ENCODE data around the gene FRA10AC1.

Gene FRA10AC1, protein sequence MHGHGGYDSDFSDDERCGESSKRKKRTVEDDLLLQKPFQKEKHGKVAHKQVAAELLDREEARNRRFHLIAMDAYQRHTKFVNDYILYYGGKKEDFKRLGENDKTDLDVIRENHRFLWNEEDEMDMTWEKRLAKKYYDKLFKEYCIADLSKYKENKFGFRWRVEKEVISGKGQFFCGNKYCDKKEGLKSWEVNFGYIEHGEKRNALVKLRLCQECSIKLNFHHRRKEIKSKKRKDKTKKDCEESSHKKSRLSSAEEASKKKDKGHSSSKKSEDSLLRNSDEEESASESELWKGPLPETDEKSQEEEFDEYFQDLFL

DNA sequence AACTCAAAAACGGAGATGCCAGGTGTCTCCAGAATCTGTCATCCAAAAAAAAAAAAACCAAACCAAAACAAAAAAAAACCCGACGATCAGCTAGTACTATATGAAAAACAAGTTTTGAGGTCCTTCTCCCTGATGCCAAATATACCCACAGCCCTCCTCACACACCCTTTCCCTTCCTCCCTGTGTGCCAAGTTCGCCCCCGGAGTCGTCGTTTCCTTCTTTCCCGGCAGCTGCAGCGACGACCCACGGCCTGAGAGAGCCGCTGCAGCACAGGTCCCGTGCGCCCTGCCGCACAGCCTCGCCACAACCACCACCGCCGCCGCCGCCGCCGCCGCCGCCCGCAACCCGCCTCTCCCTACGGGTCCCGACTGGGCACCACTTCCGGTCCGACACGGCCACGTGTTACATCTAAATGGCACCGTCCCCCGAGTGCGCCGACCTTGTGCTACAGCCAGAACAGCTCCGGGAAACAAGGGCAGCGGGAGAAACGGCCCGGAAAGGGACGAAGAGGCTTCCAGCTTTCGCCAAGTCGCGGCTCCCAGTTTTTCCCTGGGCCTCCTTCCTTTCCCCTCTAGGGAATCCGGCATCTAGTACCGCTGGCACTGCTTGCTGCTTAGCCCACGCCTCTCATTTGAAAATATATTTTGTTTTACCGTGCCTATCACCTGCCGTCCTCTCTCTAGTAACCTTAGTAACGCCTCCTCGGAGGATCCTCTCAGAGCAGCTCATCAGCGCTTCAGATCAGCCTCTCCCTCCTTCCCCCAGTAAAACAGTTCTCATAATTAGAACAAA, at the start of gene FRA10AC1:
Gene FRA10AC1, minus strand, starts transcription at position 383 of the 792 bp plus-strand sequence. CDS start 2,486 bp downstream, outside the sequence.
- Histone ChIP-seq H3K4me3 (ENCODE audit: low read depth, low read length) (peak within 1 kb of the TSS; percentile 81), H3K9ac (ENCODE audit: low read depth, low read length) (peak within 1 kb of the TSS; percentile 95), H3K36me3 (ENCODE audit: control insufficient read depth, insufficient read depth, low read length) (no peaks in the 10 kb centered on the region), H3K4me1 (ENCODE audit: control insufficient read depth, insufficient read depth, low read length) (peaks cover 3% of the 10 kb centered on the region), H3K27me3 (ENCODE audit: control insufficient read depth, insufficient read depth, low read length) (no peaks in the 10 kb centered on the region), H3K9me3 (ENCODE audit: control insufficient read depth, insufficient read depth, low read length) (no peaks in the 10 kb centered on the region)

DNA sequence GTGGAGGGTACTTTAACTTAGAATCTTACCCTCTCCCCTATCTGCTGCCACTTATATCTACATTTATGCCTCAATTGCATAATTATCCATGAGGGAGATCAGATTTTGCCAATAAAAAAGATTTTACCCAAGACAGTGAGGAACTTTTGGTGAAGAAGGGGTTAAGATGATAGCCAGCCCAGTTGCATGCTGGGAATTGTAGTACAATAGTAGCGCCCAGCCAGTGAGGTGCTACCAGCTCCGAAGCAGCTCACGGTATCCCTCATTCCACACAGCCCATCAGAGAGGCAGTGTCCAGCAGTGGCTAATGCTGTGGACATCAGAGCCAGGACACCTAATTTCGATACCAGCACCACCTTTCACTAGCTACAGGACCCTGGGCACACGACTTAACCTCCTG, 49.4 kb upstream of the FRA10AC1 start:
- no peaks in the 10 kb centered on the region for H3K9me3 ChIP-seq (ENCODE audit: control insufficient read depth, insufficient read depth, low read length)
- H3K4me3 ChIP-seq (ENCODE audit: low read depth, low read length): peak overlapping the region; percentile 43
- H3K36me3 ChIP-seq (ENCODE audit: control insufficient read depth, insufficient read depth, low read length): no peaks in the 10 kb centered on the region
- no peak overlapping the region for H3K9ac ChIP-seq (ENCODE audit: low read depth, low read length)
- peaks cover 39% of the 10 kb centered on the region for H3K4me1 ChIP-seq (ENCODE audit: control insufficient read depth, insufficient read depth, low read length)
- peaks cover 23% of the 10 kb centered on the region for H3K27me3 ChIP-seq (ENCODE audit: control insufficient read depth, insufficient read depth, low read length)

DNA sequence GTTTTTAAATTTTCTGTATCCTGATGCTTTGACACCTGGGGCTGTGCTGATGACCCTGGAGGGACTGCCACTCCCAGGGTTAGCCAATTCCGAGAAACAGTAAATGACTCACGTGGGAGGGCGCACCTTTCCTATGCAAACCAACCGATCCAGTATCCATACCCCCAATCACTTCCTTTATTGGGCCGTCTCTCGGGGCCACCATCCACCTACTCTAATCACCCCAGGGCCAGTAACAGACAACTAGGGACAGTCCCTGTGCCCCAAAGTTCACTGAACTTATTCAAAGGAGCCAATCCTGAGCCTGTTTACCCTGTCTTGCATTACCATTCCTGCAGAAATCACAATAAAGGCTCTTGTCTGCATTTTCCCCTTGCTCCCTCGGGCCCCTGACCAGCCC, 48.7 kb upstream of the FRA10AC1 start:
- H3K27me3 ChIP-seq (ENCODE audit: control insufficient read depth, insufficient read depth, low read length): peaks cover 17% of the 10 kb centered on the region
- H3K9ac ChIP-seq (ENCODE audit: low read depth, low read length): peak overlapping the region; percentile 13
- no peaks in the 10 kb centered on the region for H3K36me3 ChIP-seq (ENCODE audit: control insufficient read depth, insufficient read depth, low read length)
- no peaks in the 10 kb centered on the region for H3K9me3 ChIP-seq (ENCODE audit: control insufficient read depth, insufficient read depth, low read length)
- peaks cover 36% of the 10 kb centered on the region for H3K4me1 ChIP-seq (ENCODE audit: control insufficient read depth, insufficient read depth, low read length)
- peak overlapping the region; percentile 28 for H3K4me3 ChIP-seq (ENCODE audit: low read depth, low read length)

DNA sequence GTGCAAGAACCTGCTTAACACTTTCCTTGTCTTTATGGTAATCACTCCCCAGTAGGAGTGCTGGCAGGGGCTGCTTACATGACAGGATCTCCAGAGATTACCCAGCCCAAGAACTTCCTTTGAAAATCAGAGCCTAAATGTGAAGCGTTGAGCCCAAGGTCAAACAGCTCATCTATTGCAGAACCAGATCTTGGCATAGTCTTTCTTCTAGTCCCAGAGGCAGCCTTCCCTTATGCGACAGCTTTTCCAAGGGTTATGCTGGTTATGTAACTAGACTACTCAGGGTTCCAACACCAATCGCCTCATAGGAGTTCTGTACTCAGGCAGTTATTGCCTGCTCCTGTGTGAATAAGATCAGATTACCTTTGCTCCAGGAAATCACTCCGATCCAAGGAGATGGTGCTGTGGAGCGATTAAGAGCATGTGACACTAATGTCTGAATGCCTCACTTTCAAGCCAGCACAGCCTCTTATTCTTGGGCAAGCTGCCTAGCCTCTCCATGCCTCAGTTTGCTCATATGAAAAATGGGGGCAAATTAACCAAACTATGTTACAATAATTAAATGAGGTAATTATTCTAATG, 46.9 kb upstream of the FRA10AC1 start:
- Histone ChIP-seq H3K9ac (ENCODE audit: low read depth, low read length) (no peak overlapping the region), H3K4me1 (ENCODE audit: control insufficient read depth, insufficient read depth, low read length) (peaks cover 33% of the 10 kb centered on the region)

DNA sequence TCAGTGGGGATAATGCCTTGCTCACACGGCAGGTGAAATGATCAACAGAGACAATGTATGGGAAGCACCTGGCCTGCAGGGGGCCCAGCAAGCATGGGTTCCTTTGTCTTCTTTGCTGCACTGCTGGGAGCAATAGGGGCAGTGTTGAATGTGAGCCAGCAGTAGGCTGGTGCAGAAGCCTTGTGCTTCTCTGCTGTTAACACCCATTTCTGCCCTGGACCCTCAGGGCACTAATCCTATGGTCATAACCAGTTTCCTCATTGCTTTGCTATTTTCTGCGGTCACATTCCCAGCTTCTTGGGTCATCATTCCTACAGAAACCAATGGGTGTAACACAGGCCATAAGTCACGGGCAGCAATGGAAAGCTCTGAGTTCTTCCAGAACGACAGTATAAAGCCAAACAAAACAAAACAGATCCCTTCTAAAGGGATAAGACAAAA, 44.5 kb upstream of the FRA10AC1 start:
- no peaks in the 10 kb centered on the region for H3K36me3 ChIP-seq (ENCODE audit: control insufficient read depth, insufficient read depth, low read length)
- H3K4me3 ChIP-seq (ENCODE audit: low read depth, low read length): no peak overlapping the region
- H3K9ac ChIP-seq (ENCODE audit: low read depth, low read length): no peak overlapping the region
- H3K4me1 ChIP-seq (ENCODE audit: control insufficient read depth, insufficient read depth, low read length): peaks cover 31% of the 10 kb centered on the region
- H3K9me3 ChIP-seq (ENCODE audit: control insufficient read depth, insufficient read depth, low read length): no peaks in the 10 kb centered on the region
- no peaks in the 10 kb centered on the region for H3K27me3 ChIP-seq (ENCODE audit: control insufficient read depth, insufficient read depth, low read length)

More for the DNA sequence above, 46.9 kb upstream of the FRA10AC1 start:
- peak overlapping the region; percentile 27 for H3K4me3 ChIP-seq (ENCODE audit: low read depth, low read length)
- no peaks in the 10 kb centered on the region for H3K9me3 ChIP-seq (ENCODE audit: control insufficient read depth, insufficient read depth, low read length)
- H3K36me3 ChIP-seq (ENCODE audit: control insufficient read depth, insufficient read depth, low read length): no peaks in the 10 kb centered on the region
- H3K27me3 ChIP-seq (ENCODE audit: control insufficient read depth, insufficient read depth, low read length): peaks cover 14% of the 10 kb centered on the region

DNA sequence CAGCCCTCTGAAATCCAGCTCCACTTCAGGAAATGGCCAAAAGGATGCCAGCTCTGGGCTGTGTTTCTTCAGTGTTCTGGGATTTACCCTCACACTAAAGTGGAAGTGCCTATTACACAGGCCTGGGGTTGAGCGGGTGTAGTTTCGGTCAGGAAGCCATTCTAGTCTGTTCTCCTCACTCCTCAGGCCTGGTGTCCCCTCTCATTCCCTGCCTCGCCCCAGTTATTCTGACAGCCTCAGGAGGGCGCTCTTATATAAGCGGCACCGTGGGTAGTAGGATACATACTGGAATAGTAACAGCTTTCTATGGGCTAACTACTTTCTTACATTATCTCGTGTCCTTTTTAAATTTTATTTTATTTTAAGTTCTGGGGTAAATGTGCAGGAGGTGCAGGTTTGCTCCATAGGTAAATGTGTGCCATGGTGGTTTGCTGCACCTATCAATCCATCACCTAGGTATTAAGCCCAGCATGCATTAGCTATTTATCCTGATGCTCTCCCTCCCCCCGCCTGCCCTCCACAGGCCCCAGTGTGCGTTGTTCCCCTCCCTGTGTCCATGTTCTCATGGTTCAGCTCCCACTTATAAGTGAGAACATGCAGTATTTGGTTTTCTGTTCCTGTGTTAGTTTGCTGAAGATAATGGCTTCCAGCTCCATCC, 43.1 kb upstream of the FRA10AC1 start:
- Histone ChIP-seq H3K9ac (ENCODE audit: low read depth, low read length) (no peak overlapping the region), H3K36me3 (ENCODE audit: control insufficient read depth, insufficient read depth, low read length) (no peaks in the 10 kb centered on the region), H3K27me3 (ENCODE audit: control insufficient read depth, insufficient read depth, low read length) (no peaks in the 10 kb centered on the region), H3K9me3 (ENCODE audit: control insufficient read depth, insufficient read depth, low read length) (no peaks in the 10 kb centered on the region), H3K4me1 (ENCODE audit: control insufficient read depth, insufficient read depth, low read length) (peaks cover 23% of the 10 kb centered on the region), H3K4me3 (ENCODE audit: low read depth, low read length) (no peak overlapping the region)

DNA sequence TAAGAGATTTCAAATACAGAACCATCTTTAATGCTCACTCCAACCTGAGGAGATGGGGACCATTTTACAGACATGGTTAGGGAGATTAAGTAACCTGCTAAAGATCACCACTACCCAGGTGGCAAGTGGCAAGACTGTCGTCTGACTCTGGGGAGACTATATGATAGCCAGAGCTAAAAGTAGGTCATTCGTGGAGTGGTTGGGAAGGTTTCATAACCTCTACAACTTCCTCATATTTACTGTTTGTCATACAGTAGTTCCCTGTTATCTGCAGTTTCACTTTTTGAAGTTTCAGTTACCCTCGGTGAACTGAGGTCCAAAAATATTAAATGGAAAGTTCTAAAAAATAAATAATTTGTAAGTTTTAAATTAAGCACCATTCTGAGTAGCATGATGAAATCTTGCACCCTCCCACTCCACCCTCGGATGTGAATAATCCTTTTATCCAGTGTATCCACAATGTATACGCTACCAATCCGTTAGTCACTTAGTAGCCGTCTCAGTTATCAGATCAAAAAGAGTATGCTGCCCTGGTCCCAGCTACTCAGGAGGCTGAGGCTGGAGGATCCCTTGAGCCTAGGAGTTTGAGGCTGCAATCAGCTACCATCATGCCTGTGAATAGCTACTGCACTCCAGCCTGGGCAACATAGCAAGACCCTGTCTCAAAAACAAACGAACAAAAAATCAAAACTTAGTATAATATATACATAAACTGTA, 40.4 kb upstream of the FRA10AC1 start:
- H3K4me3 ChIP-seq (ENCODE audit: low read depth, low read length): no peak overlapping the region
- H3K9me3 ChIP-seq (ENCODE audit: control insufficient read depth, insufficient read depth, low read length): no peaks in the 10 kb centered on the region
- peaks cover 6% of the 10 kb centered on the region for H3K4me1 ChIP-seq (ENCODE audit: control insufficient read depth, insufficient read depth, low read length)
- no peak overlapping the region for H3K9ac ChIP-seq (ENCODE audit: low read depth, low read length)
- H3K27me3 ChIP-seq (ENCODE audit: control insufficient read depth, insufficient read depth, low read length): no peaks in the 10 kb centered on the region
- H3K36me3 ChIP-seq (ENCODE audit: control insufficient read depth, insufficient read depth, low read length): no peaks in the 10 kb centered on the region

DNA sequence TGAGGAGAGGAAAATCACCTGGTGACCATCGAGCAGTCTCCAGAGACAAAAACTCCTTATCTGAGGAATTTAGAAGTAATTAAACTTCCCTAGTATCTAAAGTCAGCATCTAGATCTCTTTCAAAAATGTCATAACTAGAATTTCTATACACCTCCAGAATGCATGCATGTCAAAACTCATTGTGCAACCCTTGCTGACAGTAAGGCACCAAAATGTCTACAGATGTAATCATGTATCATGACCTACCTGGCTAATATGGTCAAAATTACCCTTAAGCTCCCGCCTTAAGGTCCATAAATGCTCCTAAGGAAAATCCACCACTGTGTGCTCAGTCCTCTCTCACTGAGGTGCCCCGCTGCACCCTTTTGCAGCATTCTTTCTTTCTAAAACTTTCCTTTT, 39.0 kb upstream of the FRA10AC1 start:
- H3K9ac ChIP-seq (ENCODE audit: low read depth, low read length): no peak overlapping the region
- no peaks in the 10 kb centered on the region for H3K36me3 ChIP-seq (ENCODE audit: control insufficient read depth, insufficient read depth, low read length)
- H3K27me3 ChIP-seq (ENCODE audit: control insufficient read depth, insufficient read depth, low read length): no peaks in the 10 kb centered on the region
- no peak overlapping the region for H3K4me3 ChIP-seq (ENCODE audit: low read depth, low read length)
- peaks cover 2% of the 10 kb centered on the region for H3K4me1 ChIP-seq (ENCODE audit: control insufficient read depth, insufficient read depth, low read length)
- no peaks in the 10 kb centered on the region for H3K9me3 ChIP-seq (ENCODE audit: control insufficient read depth, insufficient read depth, low read length)

DNA sequence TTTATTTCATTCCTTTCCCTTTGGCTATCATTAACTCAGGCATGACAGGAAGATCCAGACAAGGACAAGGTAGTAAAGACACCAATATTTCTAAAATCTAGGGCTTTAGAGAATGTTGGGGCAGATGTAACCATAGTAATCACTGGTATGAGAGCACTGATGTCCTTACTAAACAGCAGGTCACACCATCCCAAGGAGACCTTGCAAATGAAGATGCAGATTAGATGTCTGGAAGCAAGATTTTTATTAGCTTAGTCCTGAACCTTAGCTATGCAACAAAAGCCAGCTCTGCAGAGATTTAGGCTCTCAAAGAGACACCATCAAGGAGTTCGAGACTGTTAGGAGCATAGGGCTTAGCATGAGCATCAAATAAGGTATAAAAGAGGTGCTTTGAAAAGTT, 23.6 kb upstream of the FRA10AC1 start:
- Histone ChIP-seq H3K27me3 (ENCODE audit: control insufficient read depth, insufficient read depth, low read length) (no peaks in the 10 kb centered on the region), H3K36me3 (ENCODE audit: control insufficient read depth, insufficient read depth, low read length) (no peaks in the 10 kb centered on the region), H3K4me3 (ENCODE audit: low read depth, low read length) (no peak overlapping the region), H3K9me3 (ENCODE audit: control insufficient read depth, insufficient read depth, low read length) (no peaks in the 10 kb centered on the region), H3K9ac (ENCODE audit: low read depth, low read length) (no peak overlapping the region), H3K4me1 (ENCODE audit: control insufficient read depth, insufficient read depth, low read length) (peaks cover under 1% of the 10 kb centered on the region)

DNA sequence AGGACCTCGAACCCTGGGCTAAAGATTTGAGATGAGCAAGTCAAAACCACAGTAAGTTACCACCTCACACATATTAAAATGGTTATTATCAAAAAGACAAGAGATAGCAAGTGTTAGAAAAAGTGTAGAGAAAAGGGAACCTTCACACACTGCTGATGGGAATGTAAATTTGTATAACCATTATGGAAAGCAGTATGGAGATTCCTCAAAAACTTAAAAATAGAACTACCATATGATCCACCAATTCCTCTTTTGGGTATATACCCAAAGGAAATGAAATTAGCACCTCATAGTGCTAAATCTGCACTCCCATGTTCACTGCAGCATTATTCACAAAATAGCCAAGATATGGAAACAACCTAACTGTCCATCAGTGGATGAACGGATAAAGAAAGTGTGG, 20.8 kb upstream of the FRA10AC1 start:
- H3K4me1 ChIP-seq (ENCODE audit: control insufficient read depth, insufficient read depth, low read length): peaks cover 13% of the 10 kb centered on the region
- H3K9ac ChIP-seq (ENCODE audit: low read depth, low read length): no peak overlapping the region
- H3K27me3 ChIP-seq (ENCODE audit: control insufficient read depth, insufficient read depth, low read length): no peaks in the 10 kb centered on the region
- no peaks in the 10 kb centered on the region for H3K36me3 ChIP-seq (ENCODE audit: control insufficient read depth, insufficient read depth, low read length)
- no peak overlapping the region for H3K4me3 ChIP-seq (ENCODE audit: low read depth, low read length)
- no peaks in the 10 kb centered on the region for H3K9me3 ChIP-seq (ENCODE audit: control insufficient read depth, insufficient read depth, low read length)

DNA sequence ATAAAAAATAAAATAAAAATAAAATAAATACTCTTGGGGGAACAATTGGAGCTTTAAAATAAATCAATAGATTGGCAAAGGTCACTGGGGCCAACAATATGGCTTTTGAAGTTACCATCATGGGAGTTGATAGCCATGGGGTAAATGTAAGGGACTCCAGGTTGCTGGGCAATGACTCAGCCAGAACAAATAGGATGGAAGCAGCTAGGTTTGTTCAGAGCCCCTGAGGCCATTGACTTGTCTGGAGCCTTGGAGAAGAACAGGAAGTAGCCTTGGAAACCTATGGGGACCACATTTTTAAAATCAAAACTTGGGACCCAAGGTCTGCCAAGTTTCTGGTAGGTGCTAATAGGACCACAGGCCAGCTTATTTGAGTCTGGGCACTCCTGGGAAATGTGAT, 20.2 kb upstream of the FRA10AC1 start:
- Histone ChIP-seq H3K4me3 (ENCODE audit: low read depth, low read length) (no peak overlapping the region), H3K36me3 (ENCODE audit: control insufficient read depth, insufficient read depth, low read length) (no peaks in the 10 kb centered on the region), H3K4me1 (ENCODE audit: control insufficient read depth, insufficient read depth, low read length) (peaks cover 13% of the 10 kb centered on the region), H3K27me3 (ENCODE audit: control insufficient read depth, insufficient read depth, low read length) (no peaks in the 10 kb centered on the region), H3K9me3 (ENCODE audit: control insufficient read depth, insufficient read depth, low read length) (no peaks in the 10 kb centered on the region), H3K9ac (ENCODE audit: low read depth, low read length) (no peak overlapping the region)
